Kidney epithelial cell (primary cell): ENCODE measurements around the gene KCTD8. TPM values are rescaled to one million over a fixed set of nuclear protein-coding genes. Genes with fewer than 3 reads are reported as not detected.

Experiments used
- DNase-seq: peaks from one replicate; pipeline ENCODE4 v3.0.0-alpha.2; 2010; ENCODE audit warnings: low read depth
- H3K27me3 ChIP-seq: 2 replicates; pipeline ENCODE4 v1.6.0; 2011; ENCODE audit warnings: low read length; ENCODE audit not compliant: control insufficient read depth, insufficient read depth
- H3K36me3 ChIP-seq: 2 replicates; pipeline ENCODE4 v1.5.1; 2011; ENCODE audit warnings: low read length; ENCODE audit not compliant: control insufficient read depth, insufficient read depth
- H3K4me3 ChIP-seq: 2 replicates; pipeline ENCODE4 v1.5.1; 2011; ENCODE audit warnings: low read depth, mild to moderate bottlenecking, control low read depth, low read length
- total RNA-seq: library from RNA; depleted of rRNA; stranded (reverse); fragments of >200 nt; gene quantifications from 2 replicates; pipeline ENCODE4 v1.2.3, GENCODE V29; 2015
- TF ChIP-seq, protein P1 (sequence below): IDR thresholded peaks from 2 replicates; pipeline ENCODE4 v1.5.1; 2011; ENCODE audit warnings: mild to moderate bottlenecking, moderate library complexity, low read length, control low read depth, inconsistent platforms; ENCODE audit not compliant: insufficient read depth, poor library complexity, severe bottlenecking

The KCTD8 gene
- total RNA-seq, 1 donor from 2014 or later: 4.8 TPM

DNA sequence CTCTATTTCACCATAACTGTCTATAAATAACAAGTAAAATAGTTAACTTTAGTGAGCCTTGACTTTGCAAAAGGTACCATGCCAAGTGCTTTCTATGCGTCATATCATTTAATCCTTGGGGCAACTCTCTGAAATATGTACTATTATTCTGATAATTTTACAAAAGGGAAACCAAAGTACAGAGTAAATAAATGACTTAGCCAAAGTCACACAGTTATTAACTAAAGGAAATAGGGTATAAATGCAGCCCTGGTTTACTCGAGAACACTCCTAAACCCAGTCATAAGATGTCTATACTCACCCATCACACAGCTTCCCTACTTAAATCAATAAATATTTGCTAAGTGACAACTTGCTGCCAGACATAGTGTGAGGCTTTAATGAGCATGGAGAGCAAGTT is 14.4 kb downstream of the KCTD8 start:
- H3K36me3 ChIP-seq: no peaks in the 10 kb centered on the region
- DNase-seq: no peak
- TF ChIP-seq, protein P1, sequence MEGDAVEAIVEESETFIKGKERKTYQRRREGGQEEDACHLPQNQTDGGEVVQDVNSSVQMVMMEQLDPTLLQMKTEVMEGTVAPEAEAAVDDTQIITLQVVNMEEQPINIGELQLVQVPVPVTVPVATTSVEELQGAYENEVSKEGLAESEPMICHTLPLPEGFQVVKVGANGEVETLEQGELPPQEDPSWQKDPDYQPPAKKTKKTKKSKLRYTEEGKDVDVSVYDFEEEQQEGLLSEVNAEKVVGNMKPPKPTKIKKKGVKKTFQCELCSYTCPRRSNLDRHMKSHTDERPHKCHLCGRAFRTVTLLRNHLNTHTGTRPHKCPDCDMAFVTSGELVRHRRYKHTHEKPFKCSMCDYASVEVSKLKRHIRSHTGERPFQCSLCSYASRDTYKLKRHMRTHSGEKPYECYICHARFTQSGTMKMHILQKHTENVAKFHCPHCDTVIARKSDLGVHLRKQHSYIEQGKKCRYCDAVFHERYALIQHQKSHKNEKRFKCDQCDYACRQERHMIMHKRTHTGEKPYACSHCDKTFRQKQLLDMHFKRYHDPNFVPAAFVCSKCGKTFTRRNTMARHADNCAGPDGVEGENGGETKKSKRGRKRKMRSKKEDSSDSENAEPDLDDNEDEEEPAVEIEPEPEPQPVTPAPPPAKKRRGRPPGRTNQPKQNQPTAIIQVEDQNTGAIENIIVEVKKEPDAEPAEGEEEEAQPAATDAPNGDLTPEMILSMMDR: no peak
- H3K4me3 ChIP-seq: no peak overlapping the region
- no peaks in the 10 kb centered on the region for H3K27me3 ChIP-seq

DNA sequence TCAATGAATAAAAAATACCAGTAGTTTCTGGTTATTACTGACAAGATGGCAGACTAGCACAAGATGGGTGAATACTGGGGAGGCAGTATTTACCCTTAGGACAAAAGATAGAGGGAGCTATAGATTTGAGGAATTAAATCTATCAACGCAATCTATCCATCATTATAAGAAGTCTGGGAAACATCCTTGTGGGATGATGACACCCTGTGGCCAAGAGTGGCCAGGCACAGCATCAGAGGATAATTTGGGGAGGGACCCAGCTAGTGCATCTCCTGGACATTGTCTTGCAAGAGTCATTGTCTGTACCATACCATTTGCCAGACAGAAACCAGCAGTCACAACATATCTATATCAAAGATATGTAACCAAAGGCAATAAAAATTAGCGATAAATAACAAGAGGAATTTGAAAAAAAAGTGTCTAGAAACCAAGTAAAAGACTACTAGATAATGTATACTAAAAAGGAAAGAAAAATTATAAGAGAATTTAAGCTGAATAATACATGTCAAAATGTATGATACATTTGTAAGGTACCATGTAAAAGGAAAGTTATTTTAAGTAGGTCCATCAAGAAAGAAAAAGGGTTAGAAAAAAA is 22.9 kb downstream of the KCTD8 start:
- H3K27me3 ChIP-seq: no peaks in the 10 kb centered on the region
- no peaks in the 10 kb centered on the region for H3K36me3 ChIP-seq
- no peak overlapping the region for H3K4me3 ChIP-seq
- no peak for DNase-seq
- TF ChIP-seq, protein P1: peak; percentile 33

DNA sequence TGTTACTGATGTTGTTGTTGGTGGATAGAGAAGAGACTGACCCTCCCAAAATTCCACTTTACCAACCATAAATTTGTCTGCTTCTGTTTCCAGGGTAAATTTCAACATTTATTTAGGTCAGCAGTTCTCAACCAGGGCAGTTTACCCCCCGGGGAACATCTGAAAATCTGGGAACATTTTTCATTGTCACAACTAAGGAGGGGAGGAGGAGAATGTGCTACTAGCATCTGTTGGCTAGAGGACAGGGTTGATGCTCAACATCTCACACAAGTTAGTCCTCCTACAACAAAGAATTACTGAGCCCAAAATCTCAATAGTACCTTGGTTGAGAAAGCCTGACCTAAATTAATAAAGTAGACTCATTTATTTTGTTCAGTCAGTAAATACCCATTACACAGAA is 25.7 kb downstream of the KCTD8 start:
- Histone ChIP-seq H3K36me3 (no peaks in the 10 kb centered on the region), H3K27me3 (no peaks in the 10 kb centered on the region), H3K4me3 (no peak overlapping the region)
- TF ChIP-seq, protein P1: no peak
- no peak for DNase-seq

DNA sequence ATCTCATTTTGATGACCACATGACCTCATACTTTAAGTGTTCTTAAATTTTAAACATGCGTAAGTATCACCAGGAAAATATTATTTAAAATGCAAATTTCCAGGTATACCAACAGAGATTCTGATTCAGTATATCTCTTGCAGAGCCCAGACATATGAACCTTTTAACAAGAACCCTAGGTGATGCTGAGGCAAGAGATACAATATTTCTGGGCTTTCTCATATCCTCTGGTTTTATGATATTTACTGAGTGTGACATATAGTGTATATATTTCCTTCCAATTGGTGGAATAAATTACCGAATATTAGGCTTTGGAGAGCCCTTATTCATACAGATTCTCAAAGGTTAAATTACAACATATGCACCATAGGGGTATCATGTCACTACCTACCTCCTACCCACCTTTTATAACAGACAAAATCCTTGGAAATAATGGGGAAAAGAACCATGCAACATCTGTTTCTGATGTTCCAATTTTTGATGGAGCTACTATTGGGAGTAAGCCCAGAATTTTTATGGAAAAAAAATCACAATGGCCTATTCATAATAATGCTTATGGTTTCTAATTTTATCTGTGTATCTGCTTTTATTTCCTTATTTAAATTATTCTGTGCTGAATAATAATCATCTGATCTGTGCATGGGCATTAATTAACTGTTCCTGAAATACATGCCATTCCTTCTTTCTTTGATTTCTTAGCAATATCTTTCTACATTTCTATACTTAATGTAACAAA is 27.1 kb downstream of the KCTD8 start:
- H3K4me3 ChIP-seq: no peak overlapping the region
- H3K36me3 ChIP-seq: no peaks in the 10 kb centered on the region
- no peak for DNase-seq
- H3K27me3 ChIP-seq: no peaks in the 10 kb centered on the region
- TF ChIP-seq, protein P1: no peak

DNA sequence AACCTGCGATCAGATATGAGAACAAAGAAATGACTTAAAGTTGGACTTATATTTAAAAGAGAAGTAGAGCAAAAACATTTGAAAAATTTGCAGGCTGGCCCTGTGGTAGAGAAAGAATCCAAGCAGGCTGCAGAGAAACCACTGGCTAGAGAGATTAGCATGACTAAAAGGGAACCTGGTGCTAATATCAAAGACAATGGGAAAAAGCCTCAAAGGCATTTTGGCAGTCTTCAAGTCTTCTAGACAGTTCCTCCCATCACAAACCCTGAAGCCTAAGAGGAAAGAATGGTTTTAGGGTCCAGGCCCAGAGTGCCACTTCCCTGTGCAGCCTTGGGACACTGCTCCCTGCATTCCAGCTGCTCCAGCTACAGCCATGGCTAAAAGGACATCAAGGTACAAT is 33.4 kb downstream of the KCTD8 start:
- H3K4me3 ChIP-seq: no peak overlapping the region

More for the DNA sequence above, 33.4 kb downstream of the KCTD8 start:
- Histone ChIP-seq H3K36me3 (no peaks in the 10 kb centered on the region), H3K27me3 (no peaks in the 10 kb centered on the region)
- TF ChIP-seq, protein P1: no peak
- DNase-seq: no peak
